GM23248 (cell line): Measurements from ENCODE around the gene GMEB2. TPM values are rescaled to one million over a fixed set of nuclear protein-coding genes. Genes with fewer than 3 reads are reported as not detected.
"Not testable (repeated sequence)": the region's sequence is repeated elsewhere in the genome, so short reads cannot be mapped to it uniquely, and the experiment has no call there.

Experiments used
- DNase-seq: peaks from one replicate; pipeline ENCODE4 v3.0.0-alpha.2; 2015
- H2AFZ ChIP-seq: fragments of 200-600 bp; sonication (generic); 2 replicates; pipeline ENCODE4 v1.6.1; 2016; ENCODE audit warnings: antibody characterized with exemption
- H3F3A ChIP-seq: fragments of 200-600 bp; sonication (generic); 2 replicates; pipeline ENCODE4 v1.6.1; 2016; ENCODE audit warnings: mild to moderate bottlenecking, antibody characterized with exemption, mixed run types; ENCODE audit not compliant: insufficient read depth
- H3K27ac ChIP-seq: fragments of 200-600 bp; sonication (generic); 2 replicates; pipeline ENCODE4 v1.5.1; 2016; ENCODE audit warnings: mild to moderate bottlenecking
- H3K27me3 ChIP-seq: fragments of 200-600 bp; sonication (generic); replicated peaks from 2 replicates; pipeline ENCODE4 v1.6.1; 2016; ENCODE audit warnings: mild to moderate bottlenecking; ENCODE audit not compliant: insufficient read depth
- H3K36me3 ChIP-seq: fragments of 200-600 bp; sonication (generic); 2 replicates; pipeline ENCODE4 v1.6.1; 2016; ENCODE audit warnings: low read depth, mild to moderate bottlenecking
- H3K4me1 ChIP-seq: fragments of 200-600 bp; sonication (generic); 2 replicates; pipeline ENCODE4 v1.6.1; 2016; ENCODE audit warnings: mild to moderate bottlenecking; ENCODE audit not compliant: insufficient read depth
- H3K4me2 ChIP-seq: fragments of 200-600 bp; sonication (generic); one replicate; pipeline ENCODE4 v1.6.1; 2016; ENCODE audit warnings: mild to moderate bottlenecking; ENCODE audit not compliant: unreplicated experiment
- H3K4me3 ChIP-seq: fragments of 200-600 bp; sonication (generic); 2 replicates; pipeline ENCODE4 v1.5.1; 2016; ENCODE audit warnings: mild to moderate bottlenecking
- H3K79me2 ChIP-seq: fragments of 200-600 bp; sonication (generic); 2 replicates; pipeline ENCODE4 v1.6.1; 2016; ENCODE audit warnings: mild to moderate bottlenecking; ENCODE audit not compliant: insufficient read depth
- H3K9ac ChIP-seq: fragments of 200-600 bp; sonication (generic); 2 replicates; pipeline ENCODE4 v1.6.1; 2016; ENCODE audit warnings: mild to moderate bottlenecking
- H3K9me2 ChIP-seq: fragments of 200-600 bp; sonication (generic); 2 replicates; pipeline ENCODE4 v1.6.1; 2016; ENCODE audit warnings: mixed run types, mild to moderate bottlenecking, moderate library complexity; ENCODE audit not compliant: insufficient read depth
- H3K9me3 ChIP-seq: fragments of 200-600 bp; sonication (generic); one replicate; pipeline ENCODE4 v1.6.1; 2017; ENCODE audit warnings: low read depth
- H4K20me1 ChIP-seq: fragments of 200-600 bp; sonication (generic); 2 replicates; pipeline ENCODE4 v1.6.0; 2016; ENCODE audit not compliant: insufficient read depth
- EZH2 ChIP-seq: fragments of 200-600 bp; sonication (generic); IDR thresholded peaks from 2 replicates; pipeline ENCODE4 v1.6.1; 2018; ENCODE audit warnings: antibody characterized with exemption, mild to moderate bottlenecking; ENCODE audit not compliant: insufficient read depth, poor library complexity, severe bottlenecking
- EZH2phosphoT487 ChIP-seq: fragments of 200-600 bp; sonication (generic); IDR thresholded peaks from 2 replicates; pipeline ENCODE4 v1.6.1; 2018; ENCODE audit warnings: antibody characterized with exemption, moderate library complexity, mild to moderate bottlenecking, low read depth; ENCODE audit not compliant: insufficient read depth
- WGBS, 2 experiments: methylation state at CpG; one replicate each; pipeline ENCODE4 v1.1.6; 2015 to 2017; ENCODE audit warnings: low lambda C conversion rate in 2 of 2, low coverage in 1 of 2; ENCODE audit errors: missing lambda C conversion rate in 2 of 2; 5-methylcytosine and 5-hydroxymethylcytosine counted together
- in situ Hi-C: fragments of 300-500 bp; cut with MboI; formaldehyde crosslinking; loops from 2 replicates; pipeline ENCODE4 v1.15.0; 2020
- polyA plus RNA-seq: library from polyadenylated mRNA; unstranded; fragments of >200 nt; fragmentation: Nextera tagmentation; extraction: Ambion mirVana; gene quantifications from 2 replicates; pipeline ENCODE4 v1.2.1, GENCODE V29; 2016
- total RNA-seq: library from RNA; depleted of rRNA; stranded (reverse); fragments of >200 nt; shearing (Covaris generic); gene quantifications from 2 replicates; pipeline ENCODE4 v1.2.3, GENCODE V29; 2014

The GMEB2 gene
- total and polyA plus RNA-seq, 2 experiments from 2014 or later, result 7.8 to 13.6 TPM

DNA sequence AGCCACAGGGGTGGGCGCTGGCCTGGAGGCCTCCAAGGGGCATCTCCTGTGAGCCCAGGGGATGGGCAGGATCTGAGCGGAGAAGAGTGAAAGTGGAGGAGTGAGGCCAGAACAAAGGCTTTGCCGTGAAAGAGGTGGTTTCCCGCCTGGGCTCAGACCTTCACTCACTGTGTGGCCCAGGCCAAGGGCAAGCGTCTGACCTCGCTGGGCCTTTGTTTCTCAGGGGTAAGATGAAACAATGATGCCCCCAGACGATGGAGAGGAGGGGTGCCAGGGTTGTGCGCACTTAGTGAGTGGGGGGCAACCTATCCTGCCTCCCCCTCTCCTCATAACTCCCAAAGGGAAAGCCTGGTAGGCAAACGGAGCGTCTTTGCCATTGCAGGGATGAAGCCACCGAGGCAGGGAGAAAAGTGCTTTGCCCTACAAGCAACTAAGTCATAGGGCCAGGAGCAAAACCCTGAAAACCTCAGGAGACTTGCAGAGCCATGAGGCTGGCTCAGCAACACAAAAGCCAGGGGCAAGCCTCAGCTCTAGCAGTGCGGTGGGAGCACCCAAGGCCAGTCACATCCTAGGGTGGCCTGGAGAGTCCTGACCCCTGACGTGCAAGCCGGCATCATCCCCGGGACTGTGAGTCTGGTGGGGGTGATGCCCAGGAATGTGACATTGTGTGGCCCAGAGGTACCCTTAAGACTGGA, 27.2 kb upstream of the GMEB2 start:
- WGBS, 2 experiments, result 65 to 72% methylated on average over 15 of the region's 15 CpGs

DNA sequence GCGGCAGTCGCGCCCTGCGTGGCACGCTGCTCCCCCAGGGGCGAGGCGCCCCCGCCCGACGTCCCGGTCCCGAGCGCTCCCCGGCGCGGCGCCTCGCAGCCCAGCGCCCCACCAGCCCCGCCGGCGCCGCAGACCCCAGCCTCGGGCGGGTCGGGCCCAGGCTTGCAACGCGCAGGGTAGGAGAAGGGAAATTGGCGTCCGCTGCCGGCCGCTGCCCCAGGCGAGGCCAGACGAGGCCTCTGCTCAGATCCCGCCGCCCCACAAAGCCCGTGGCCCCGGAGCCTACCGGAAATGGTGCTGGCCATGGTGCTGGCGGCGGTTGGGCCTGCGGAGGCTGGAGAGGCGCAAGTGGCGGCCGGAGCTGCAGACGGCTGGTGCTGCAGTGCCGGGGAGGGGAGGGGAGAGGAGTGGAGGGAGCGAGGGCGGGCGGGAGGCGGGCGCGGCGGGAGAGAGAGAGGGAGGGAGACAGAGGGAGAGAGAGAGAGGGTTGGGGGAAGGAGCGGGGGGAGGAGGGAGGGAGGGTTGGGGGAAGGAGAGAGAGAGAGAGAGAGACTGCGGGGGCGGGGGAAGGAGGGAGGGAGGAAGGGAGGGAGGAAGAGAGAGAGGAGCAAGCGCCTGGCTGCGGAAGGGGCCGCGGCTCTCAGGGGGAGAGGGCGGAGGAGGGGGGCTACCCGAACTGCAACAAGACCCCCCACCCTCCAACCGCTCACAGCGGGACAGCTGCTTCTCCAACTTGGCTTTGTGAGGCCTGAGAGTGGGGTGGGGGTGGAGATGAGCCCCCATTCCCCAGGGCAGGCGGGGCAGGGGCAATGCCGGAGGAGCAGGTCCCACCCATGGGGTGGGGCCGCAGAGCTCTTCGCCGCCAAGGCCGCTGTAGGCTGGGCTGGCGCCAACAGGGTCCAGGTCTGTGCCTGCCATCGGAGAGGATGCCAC, 26.4 kb upstream of the GMEB2 start, which contains the start of gene STMN3:
Gene STMN3 (minus strand): TSS at position 384 of the 933 bp plus-strand sequence. CDS start 79 bp downstream, at position 305.
- H3K4me1 ChIP-seq, result 0 out of 2 replicates have a peak, but pooled peaks cover 8% of the 10 kb centered on the region
- 2 to 4% methylated on average over 31 to 73 of the region's 73 CpGs for WGBS, 2 experiments
- TF ChIP-seq EZH2phosphoT487 (no peak), EZH2 (no peak)
- no peaks in the 10 kb centered on the region for H3K36me3 ChIP-seq
- H3K27ac ChIP-seq, result no peak within 1 kb of the TSS
- H3K4me3 ChIP-seq, result peak within 1 kb of the TSS; percentile 71
- DNase-seq, result peak; percentile 92
- no peaks in the 10 kb centered on the region for H3K9me3 ChIP-seq
- H3F3A ChIP-seq, result no peaks in the 10 kb centered on the region
- peak within 1 kb of the TSS; percentile 35 for H3K9ac ChIP-seq
- H2AFZ ChIP-seq, result peak within 1 kb of the TSS; percentile 39; the same call in 1 of the 2 replicates
- no peaks in the 10 kb centered on the region for H4K20me1 ChIP-seq
- H3K79me2 ChIP-seq, result no peaks in the 10 kb centered on the region
- peak within 1 kb of the TSS; percentile 71 for H3K4me2 ChIP-seq
- no peaks in the 10 kb centered on the region for H3K9me2 ChIP-seq
- in situ Hi-C loops, result no loop called here
- no peaks in the 10 kb centered on the region for H3K27me3 ChIP-seq

More for the DNA sequence above, 27.2 kb upstream of the GMEB2 start:
- no peaks in the 10 kb centered on the region for H3K9me3 ChIP-seq
- H3K4me1 ChIP-seq, result peaks cover 8% of the 10 kb centered on the region
- no peak overlapping the region for H3K9ac ChIP-seq
- no peak overlapping the region for H2AFZ ChIP-seq
- H3K79me2 ChIP-seq, result peaks cover 2% of the 10 kb centered on the region
- H3K27ac ChIP-seq, result no peak overlapping the region
- no peaks in the 10 kb centered on the region for H3K36me3 ChIP-seq
- H3F3A ChIP-seq, result peaks cover 2% of the 10 kb centered on the region; the same call in 1 of the 2 replicates
- H3K27me3 ChIP-seq, result no peaks in the 10 kb centered on the region
- H3K4me2 ChIP-seq, result no peak overlapping the region
- no peak overlapping the region for H3K4me3 ChIP-seq
- in situ Hi-C loops, result no loop called here
- H4K20me1 ChIP-seq, result no peaks in the 10 kb centered on the region
- H3K9me2 ChIP-seq, result no peaks in the 10 kb centered on the region
- TF ChIP-seq EZH2phosphoT487, result no peak
- no peak for TF ChIP-seq EZH2
- no peak for DNase-seq

DNA sequence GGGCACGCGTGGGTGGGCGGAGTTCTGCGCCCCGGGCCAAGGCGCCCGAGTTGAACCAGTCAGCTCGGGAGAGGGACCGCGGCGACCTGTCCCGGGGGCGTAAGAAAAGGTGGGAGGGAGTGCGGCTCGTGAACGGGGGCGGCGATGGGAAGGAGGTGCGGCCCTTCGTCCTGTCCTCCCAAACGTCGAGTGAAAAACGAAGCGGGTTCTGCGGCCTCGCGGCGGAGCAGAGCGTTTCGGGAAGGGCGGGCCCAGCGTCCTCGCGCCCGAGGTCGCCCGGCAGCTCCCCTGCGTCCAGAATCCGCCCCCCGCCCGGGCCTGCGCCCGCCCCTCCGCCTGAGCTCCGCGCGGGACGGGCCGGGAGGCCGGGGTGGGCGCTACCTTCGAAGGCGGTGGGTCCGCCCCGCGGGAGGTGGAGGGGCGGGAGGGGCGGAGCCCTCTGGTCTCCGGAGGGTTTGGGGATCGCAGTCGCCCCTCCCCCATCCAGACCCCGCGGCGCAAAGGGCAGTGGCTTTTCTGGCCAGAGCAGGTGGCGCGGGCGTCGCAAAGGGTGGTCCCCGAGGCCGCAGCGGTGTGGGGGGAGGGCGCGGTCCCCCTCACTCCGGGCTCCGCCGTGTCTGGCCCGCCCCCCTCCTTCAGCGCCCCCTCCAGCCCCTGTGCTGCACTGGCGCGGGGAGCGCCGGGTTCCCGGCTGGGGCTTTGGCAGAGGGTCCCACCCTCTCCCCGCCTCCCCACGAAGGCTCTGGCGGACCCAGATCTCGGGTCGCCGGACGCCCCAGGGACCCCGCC, 25.5 kb upstream of the GMEB2 start:
- Histone ChIP-seq H3K27ac (no peak overlapping the region), H3K27me3 (no peaks in the 10 kb centered on the region), H3K9ac (peak overlapping the region; percentile 35), H4K20me1 (no peaks in the 10 kb centered on the region), H3K4me3 (peak overlapping the region; percentile 71), H3K4me2 (peak overlapping the region; percentile 71), H3K4me1 (0 out of 2 replicates have a peak, but pooled peaks cover 3% of the 10 kb centered on the region), H3K9me2 (no peaks in the 10 kb centered on the region), H3K79me2 (no peaks in the 10 kb centered on the region), H3K9me3 (no peaks in the 10 kb centered on the region), H2AFZ (peak overlapping the region; percentile 39; the same call in 1 of the 2 replicates), H3F3A (no peaks in the 10 kb centered on the region), H3K36me3 (no peaks in the 10 kb centered on the region)
- peak; percentile 41 for DNase-seq
- in situ Hi-C loops, result no loop called here
- WGBS, 2 experiments, result 2 to 3% methylated on average over 20 to 88 of the region's 91 CpGs
- no peak for TF ChIP-seq EZH2phosphoT487
- TF ChIP-seq EZH2, result no peak

DNA sequence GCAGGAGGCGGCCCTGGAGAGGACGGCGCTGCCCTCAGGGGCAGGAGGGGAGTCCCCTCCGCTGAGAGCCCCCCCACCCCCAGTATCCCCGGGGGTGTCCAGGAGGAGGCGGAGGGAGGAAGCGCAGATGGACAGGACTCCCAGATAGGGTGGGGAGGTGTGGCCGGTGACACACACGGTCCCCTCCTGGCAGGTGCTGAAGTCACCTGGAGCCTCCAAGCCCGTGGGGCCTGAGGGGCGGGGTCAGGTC, 25.0 kb upstream of the GMEB2 start:
- Histone ChIP-seq H3K9me3 (no peaks in the 10 kb centered on the region), H3K4me2 (peak overlapping the region; percentile 71), H3K79me2 (no peaks in the 10 kb centered on the region), H3F3A (no peaks in the 10 kb centered on the region), H3K36me3 (no peaks in the 10 kb centered on the region), H3K4me3 (peak overlapping the region; percentile 71), H2AFZ (no peak overlapping the region), H3K27ac (no peak overlapping the region), H3K27me3 (no peaks in the 10 kb centered on the region), H3K9me2 (no peaks in the 10 kb centered on the region), H3K9ac (peak overlapping the region; percentile 35; the same call in 1 of the 2 replicates), H3K4me1 (no peaks in the 10 kb centered on the region), H4K20me1 (no peaks in the 10 kb centered on the region)
- 0 to 16% methylated on average over 1 to 11 of the region's 11 CpGs for WGBS, 2 experiments
- in situ Hi-C loops, result no loop called here
- DNase-seq, result no peak
- no peak for TF ChIP-seq EZH2phosphoT487
- no peak for TF ChIP-seq EZH2

DNA sequence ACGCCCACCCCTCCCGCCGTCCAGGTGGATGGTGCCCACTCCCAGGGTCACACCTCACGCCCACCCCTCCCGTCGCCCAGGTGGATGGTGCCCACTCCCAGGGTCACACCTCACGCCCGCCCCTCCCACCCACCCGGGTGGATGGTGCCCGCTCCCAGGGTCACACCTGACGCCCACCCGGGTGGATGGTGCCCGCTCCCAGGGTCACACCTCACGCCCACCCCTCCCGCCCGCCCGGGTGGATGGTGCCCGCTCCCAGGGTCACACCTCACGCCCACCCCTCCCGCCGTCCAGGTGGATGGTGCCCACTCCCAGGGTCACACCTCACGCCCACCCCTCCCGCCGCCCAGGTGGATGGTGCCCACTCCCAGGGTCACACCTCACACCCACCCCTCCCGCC, 23.6 kb upstream of the GMEB2 start:
- in situ Hi-C loops, result not testable (repeated sequence)

More for the DNA sequence above, 23.6 kb upstream of the GMEB2 start:
- H3K4me1 ChIP-seq, H4K20me1 ChIP-seq, H3K9me3 ChIP-seq, DNase-seq, H2AFZ ChIP-seq, H3K4me3 ChIP-seq, H3K36me3 ChIP-seq, H3K27me3 ChIP-seq, H3K27ac ChIP-seq, H3K9me2 ChIP-seq, H3K79me2 ChIP-seq, H3K4me2 ChIP-seq, H3F3A ChIP-seq, H3K9ac ChIP-seq: not testable (repeated sequence)
- 93% methylated on average over 25 of the region's 25 CpGs; no CpG with 5 or more reads in 1 of the 2 experiments for WGBS, 2 experiments
